Measurements from ENCODE around the gene CFAP77. TPM values are rescaled to one million over a fixed set of nuclear protein-coding genes. Genes with fewer than 3 reads are reported as not detected.

CFAP77 gene
- total RNA-seq, 1 donor from 2014 or later, result not detected

GRCh38 chr9:132507670-132508469 lies 97.9 kb downstream of the CFAP77 start:
- DNase-seq (ENCODE audit: low read depth), result peak; percentile 37
- no peak for FAIRE-seq

GRCh38 chr9:132509928-132510874 lies 100.2 kb downstream of the CFAP77 start:
- FAIRE-seq, result no peak

More at GRCh38 chr9:132507670-132508469, 97.9 kb downstream of the CFAP77 start:
- Histone ChIP-seq H3K36me3 (ENCODE audit: control insufficient read depth, insufficient read depth, low read length) (no peaks in the 10 kb centered on the region), H3K27me3 (ENCODE audit: control insufficient read depth, insufficient read depth, low read length) (peaks cover 3% of the 10 kb centered on the region), H3K4me3 (ENCODE audit: low read depth, low read length) (no peak overlapping the region)
- peak; percentile 82 for TF ChIP-seq CTCF (IDR thresholded peaks at IDR 0.05; ENCODE audit: insufficient read depth, low read length, severe bottlenecking)

GRCh38 chr9:132511191-132511999 lies 101.4 kb downstream of the CFAP77 start:
- no peak for DNase-seq (ENCODE audit: low read depth)
- no peaks in the 10 kb centered on the region for H3K27me3 ChIP-seq (ENCODE audit: control insufficient read depth, insufficient read depth, low read length)
- no peak overlapping the region for H3K4me3 ChIP-seq (ENCODE audit: low read depth, low read length)
- H3K36me3 ChIP-seq (ENCODE audit: control insufficient read depth, insufficient read depth, low read length), result no peaks in the 10 kb centered on the region
- peak; percentile 23 for FAIRE-seq
- no peak for TF ChIP-seq CTCF (IDR thresholded peaks at IDR 0.05; ENCODE audit: insufficient read depth, low read length, severe bottlenecking)

More at GRCh38 chr9:132509928-132510874, 100.2 kb downstream of the CFAP77 start:
- no peak overlapping the region for H3K4me3 ChIP-seq (ENCODE audit: low read depth, low read length)
- H3K27me3 ChIP-seq (ENCODE audit: control insufficient read depth, insufficient read depth, low read length), result peaks cover 3% of the 10 kb centered on the region
- H3K36me3 ChIP-seq (ENCODE audit: control insufficient read depth, insufficient read depth, low read length), result no peaks in the 10 kb centered on the region
- no peak for DNase-seq (ENCODE audit: low read depth)
- TF ChIP-seq CTCF (IDR thresholded peaks at IDR 0.05; ENCODE audit: insufficient read depth, low read length, severe bottlenecking), result no peak

GRCh38 chr9:132513416-132513815 lies 103.4 kb downstream of the CFAP77 start:
- no peak for DNase-seq (ENCODE audit: low read depth)
- peak; percentile 88 for FAIRE-seq
- Histone ChIP-seq H3K4me3 (ENCODE audit: low read depth, low read length) (no peak overlapping the region), H3K36me3 (ENCODE audit: control insufficient read depth, insufficient read depth, low read length) (no peaks in the 10 kb centered on the region), H3K27me3 (ENCODE audit: control insufficient read depth, insufficient read depth, low read length) (peaks cover 1% of the 10 kb centered on the region)
- TF ChIP-seq CTCF (IDR thresholded peaks at IDR 0.05; ENCODE audit: insufficient read depth, low read length, severe bottlenecking), result no peak

- DNase-seq (ENCODE audit: low read depth) (no peak), FAIRE-seq (no peak)
- TF ChIP-seq CTCF (IDR thresholded peaks at IDR 0.05; ENCODE audit: insufficient read depth, low read length, severe bottlenecking), result no peak
- H3K27me3 ChIP-seq (ENCODE audit: control insufficient read depth, insufficient read depth, low read length), result peaks cover 1% of the 10 kb centered on the region
- H3K36me3 ChIP-seq (ENCODE audit: control insufficient read depth, insufficient read depth, low read length), result no peaks in the 10 kb centered on the region
- no peak overlapping the region for H3K4me3 ChIP-seq (ENCODE audit: low read depth, low read length)
Observed at GRCh38 chr9:132514011-132514744, 104.2 kb downstream of the CFAP77 start.

All from bronchial epithelial cell (primary cell).